Hepatocyte (in vitro differentiated cells): Measurements from ENCODE around the gene LRRC32. TPM values are rescaled to one million over a fixed set of nuclear protein-coding genes. Genes with fewer than 3 reads are reported as not detected.

Source experiments
- DNase-seq: peaks from one replicate; pipeline ENCODE4 v3.0.0-alpha.2; 2016; ENCODE audit warnings: low spot score
- H2AFZ ChIP-seq: fragments of 200-600 bp; sonication (generic); 2 replicates; pipeline ENCODE4 v1.6.0; 2016; ENCODE audit warnings: antibody characterized with exemption, mild to moderate bottlenecking
- H3K27ac ChIP-seq: fragments of 200-600 bp; sonication (generic); 2 replicates; pipeline ENCODE4 v1.5.1; 2016; ENCODE audit warnings: mild to moderate bottlenecking
- H3K27me3 ChIP-seq: fragments of 200-600 bp; sonication (generic); 2 replicates; pipeline ENCODE4 v1.6.1; 2016
- H3K36me3 ChIP-seq: fragments of 200-600 bp; sonication (generic); replicated peaks from 2 replicates; pipeline ENCODE4 v1.5.1; 2016; ENCODE audit warnings: low read depth; ENCODE audit not compliant: insufficient read depth
- H3K4me1 ChIP-seq: fragments of 200-600 bp; sonication (generic); 2 replicates; pipeline ENCODE4 v1.5.1; 2016; ENCODE audit warnings: mild to moderate bottlenecking, moderate library complexity; ENCODE audit not compliant: insufficient read depth
- H3K4me2 ChIP-seq: fragments of 200-600 bp; sonication (generic); 2 replicates; pipeline ENCODE4 v1.6.0; 2016
- H3K4me3 ChIP-seq: fragments of 200-600 bp; sonication (generic); 2 replicates; pipeline ENCODE4 v1.5.1; 2016; ENCODE audit warnings: mild to moderate bottlenecking
- H3K79me2 ChIP-seq: fragments of 200-600 bp; sonication (generic); 2 replicates; pipeline ENCODE4 v1.6.0; 2017; ENCODE audit warnings: mild to moderate bottlenecking
- H3K9me2 ChIP-seq: fragments of 200-600 bp; sonication (generic); replicated peaks from 2 replicates; pipeline ENCODE4 v1.6.0; 2017; ENCODE audit warnings: mild to moderate bottlenecking; ENCODE audit not compliant: insufficient read depth
- H3K9me3 ChIP-seq: fragments of 200-600 bp; sonication (generic); 2 replicates; pipeline ENCODE4 v1.5.1; 2016; ENCODE audit warnings: low read depth, mild to moderate bottlenecking
- H4K20me1 ChIP-seq: fragments of 200-600 bp; sonication (generic); 2 replicates; pipeline ENCODE4 v1.6.0; 2016; ENCODE audit warnings: mild to moderate bottlenecking; ENCODE audit not compliant: insufficient read depth, poor library complexity, severe bottlenecking
- EZH2 ChIP-seq: fragments of 200-600 bp; sonication (generic); IDR thresholded peaks from 2 replicates; pipeline ENCODE4 v1.6.1; 2016; ENCODE audit warnings: antibody characterized with exemption, mild to moderate bottlenecking, borderline replicate concordance
- EZH2phosphoT487 ChIP-seq: fragments of 200-600 bp; sonication (generic); IDR thresholded peaks from one replicate; pipeline ENCODE4 v1.6.1; 2018; ENCODE audit warnings: antibody characterized with exemption, mild to moderate bottlenecking, low read depth, moderate library complexity; ENCODE audit not compliant: unreplicated experiment, severe bottlenecking
- WGBS: methylation state at CpG from one replicate; pipeline ENCODE4 v1.1.6; 2016; ENCODE audit warnings: low lambda C conversion rate; ENCODE audit errors: missing lambda C conversion rate; 5-methylcytosine and 5-hydroxymethylcytosine counted together
- polyA plus RNA-seq: library from polyadenylated mRNA; unstranded; fragments of >200 nt; fragmentation: Nextera tagmentation; extraction: Ambion mirVana; gene quantifications from 2 replicates; pipeline ENCODE4 v1.2.1, GENCODE V29; 2016
- total RNA-seq: library from RNA; depleted of rRNA; stranded (reverse); fragments of >200 nt; gene quantifications from 2 replicates; pipeline ENCODE4 v1.2.3, GENCODE V29; 2014
- TF ChIP-seq, protein P1 (sequence below): fragments of 200-600 bp; sonication (generic); IDR thresholded peaks from 2 replicates; pipeline ENCODE4 v1.5.1; 2016; ENCODE audit warnings: antibody characterized with exemption, mild to moderate bottlenecking; ENCODE audit not compliant: poor library complexity

The LRRC32 gene
- total and polyA plus RNA-seq, 2 experiments from 2014 or later, result 25.5 to 75.2 TPM

DNA sequence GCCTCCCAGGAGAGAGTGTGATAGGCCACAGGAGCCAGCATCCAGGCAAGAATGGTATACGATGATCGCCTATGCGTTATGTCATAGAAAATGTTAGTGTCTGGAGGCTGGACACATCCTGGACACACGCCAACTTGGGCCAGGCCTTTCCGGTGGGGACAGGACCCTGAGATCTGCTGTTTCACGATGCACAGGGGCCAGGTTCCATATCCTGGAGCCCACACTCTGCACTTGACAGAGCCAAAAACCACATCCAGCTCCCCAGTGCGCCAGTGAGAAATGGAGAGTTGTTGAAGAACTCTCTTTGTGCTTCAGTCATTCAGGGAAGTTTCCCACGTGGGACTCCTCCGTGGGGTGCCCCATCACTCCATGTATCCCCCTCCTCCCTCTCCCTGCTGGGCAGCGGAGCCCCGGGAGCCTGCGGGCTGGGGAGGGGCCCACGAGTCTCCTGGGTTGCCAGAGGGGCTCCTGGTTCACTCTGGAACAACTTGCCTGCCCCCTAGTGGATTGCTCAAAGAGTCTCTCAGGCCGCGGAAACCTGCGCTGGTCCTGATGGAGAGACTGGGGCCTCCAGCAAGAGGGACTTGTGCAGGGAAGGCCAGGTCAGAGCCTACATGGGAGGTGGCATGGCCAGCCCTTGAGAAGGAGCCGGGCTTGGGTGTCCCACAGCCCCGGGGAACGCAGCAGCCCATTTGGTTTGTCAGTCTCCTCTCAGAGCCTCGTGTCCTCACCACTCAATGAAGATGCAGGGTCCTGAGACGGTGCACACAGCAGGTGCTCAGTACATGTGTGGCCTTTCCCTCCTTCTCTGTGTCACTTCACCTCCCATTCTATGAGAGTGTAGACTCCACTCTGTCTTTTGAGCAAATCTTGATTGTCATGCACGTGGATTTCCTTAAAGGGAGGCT is 10.2 kb upstream of the LRRC32 start:
- Histone ChIP-seq H4K20me1 (no peaks in the 10 kb centered on the region), H2AFZ (no peak overlapping the region), H3K36me3 (no peaks in the 10 kb centered on the region), H3K4me1 (no peaks in the 10 kb centered on the region), H3K4me2 (peak overlapping the region; percentile 67), H3K27ac (no peak overlapping the region), H3K4me3 (no peak overlapping the region), H3K27me3 (no peaks in the 10 kb centered on the region), H3K9me3 (no peaks in the 10 kb centered on the region), H3K79me2 (no peaks in the 10 kb centered on the region), H3K9me2 (no peaks in the 10 kb centered on the region)
- 37% methylated on average over 22 of the region's 22 CpGs for WGBS
- TF ChIP-seq, protein P1, sequence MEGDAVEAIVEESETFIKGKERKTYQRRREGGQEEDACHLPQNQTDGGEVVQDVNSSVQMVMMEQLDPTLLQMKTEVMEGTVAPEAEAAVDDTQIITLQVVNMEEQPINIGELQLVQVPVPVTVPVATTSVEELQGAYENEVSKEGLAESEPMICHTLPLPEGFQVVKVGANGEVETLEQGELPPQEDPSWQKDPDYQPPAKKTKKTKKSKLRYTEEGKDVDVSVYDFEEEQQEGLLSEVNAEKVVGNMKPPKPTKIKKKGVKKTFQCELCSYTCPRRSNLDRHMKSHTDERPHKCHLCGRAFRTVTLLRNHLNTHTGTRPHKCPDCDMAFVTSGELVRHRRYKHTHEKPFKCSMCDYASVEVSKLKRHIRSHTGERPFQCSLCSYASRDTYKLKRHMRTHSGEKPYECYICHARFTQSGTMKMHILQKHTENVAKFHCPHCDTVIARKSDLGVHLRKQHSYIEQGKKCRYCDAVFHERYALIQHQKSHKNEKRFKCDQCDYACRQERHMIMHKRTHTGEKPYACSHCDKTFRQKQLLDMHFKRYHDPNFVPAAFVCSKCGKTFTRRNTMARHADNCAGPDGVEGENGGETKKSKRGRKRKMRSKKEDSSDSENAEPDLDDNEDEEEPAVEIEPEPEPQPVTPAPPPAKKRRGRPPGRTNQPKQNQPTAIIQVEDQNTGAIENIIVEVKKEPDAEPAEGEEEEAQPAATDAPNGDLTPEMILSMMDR, result peak; percentile 89
- no peak for TF ChIP-seq EZH2
- peak; percentile 89 for DNase-seq

DNA sequence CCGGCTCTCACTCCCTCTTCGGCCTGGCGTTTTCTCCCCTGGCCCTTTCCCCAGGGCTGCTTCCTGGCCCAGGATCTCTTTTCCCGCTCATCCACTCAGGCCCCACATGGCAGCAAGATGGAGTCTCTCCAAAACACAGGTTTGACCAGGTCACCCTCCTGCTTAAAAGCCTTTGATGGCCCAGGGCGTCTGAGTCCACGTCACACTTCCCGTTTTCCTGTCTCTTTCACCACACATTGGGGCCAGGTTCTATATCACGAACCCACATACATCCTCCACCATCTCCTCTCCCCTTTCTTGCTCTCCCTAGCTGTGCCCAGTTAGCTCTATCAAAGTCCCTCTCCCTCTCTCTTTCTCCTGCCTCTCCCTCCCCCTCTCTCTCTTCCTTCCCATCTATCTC is 7.8 kb upstream of the LRRC32 start:
- TF ChIP-seq EZH2phosphoT487 (no peak), EZH2 (no peak)
- TF ChIP-seq, protein P1, result no peak
- no peaks in the 10 kb centered on the region for H3K4me1 ChIP-seq
- no peaks in the 10 kb centered on the region for H3K9me3 ChIP-seq
- 90% methylated on average over 8 of the region's 8 CpGs for WGBS
- no peak for DNase-seq
- H4K20me1 ChIP-seq, result no peaks in the 10 kb centered on the region
- H3K4me2 ChIP-seq, result no peak overlapping the region
- no peak overlapping the region for H2AFZ ChIP-seq
- no peaks in the 10 kb centered on the region for H3K27me3 ChIP-seq
- H3K4me3 ChIP-seq, result no peak overlapping the region
- H3K36me3 ChIP-seq, result no peaks in the 10 kb centered on the region
- H3K27ac ChIP-seq, result no peak overlapping the region
- H3K79me2 ChIP-seq, result no peaks in the 10 kb centered on the region
- H3K9me2 ChIP-seq, result no peaks in the 10 kb centered on the region

DNA sequence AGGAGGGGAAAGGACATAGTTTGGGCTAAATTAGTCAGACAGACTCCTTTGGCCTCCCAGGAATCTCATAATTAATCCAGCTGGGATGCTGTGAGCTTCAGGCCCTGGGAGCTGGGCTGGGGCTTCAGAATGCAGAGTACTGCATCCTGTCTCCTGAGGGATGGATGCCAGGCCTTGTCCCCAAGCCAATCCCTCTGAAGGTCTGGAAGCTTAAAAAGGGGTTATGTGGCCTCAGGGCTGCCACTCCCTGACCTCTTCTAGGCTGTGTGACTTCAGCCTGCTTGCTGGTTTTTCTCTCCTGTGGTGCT is 6.9 kb upstream of the LRRC32 start:
- no peaks in the 10 kb centered on the region for H3K27me3 ChIP-seq
- no peaks in the 10 kb centered on the region for H4K20me1 ChIP-seq
- H3K9me3 ChIP-seq, result no peaks in the 10 kb centered on the region
- no peaks in the 10 kb centered on the region for H3K4me1 ChIP-seq
- no peaks in the 10 kb centered on the region for H3K9me2 ChIP-seq
- no peak overlapping the region for H3K4me2 ChIP-seq
- no peaks in the 10 kb centered on the region for H3K79me2 ChIP-seq
- H3K27ac ChIP-seq, result no peak overlapping the region
- H3K36me3 ChIP-seq, result no peaks in the 10 kb centered on the region
- H2AFZ ChIP-seq, result no peak overlapping the region
- TF ChIP-seq EZH2phosphoT487, result no peak
- TF ChIP-seq, protein P1, result no peak
- no peak for TF ChIP-seq EZH2
- H3K4me3 ChIP-seq, result no peak overlapping the region
- DNase-seq, result no peak
